Activated CD8-positive, alpha-beta T cell treated with anti-CD3 and anti-CD28 coated beads, Interleukin-2, amount 10 ng/mL, durations not matched to agents 7 days and 5 days (primary cell): ENCODE results near the gene PARD3. TPM values are rescaled to one million over a fixed set of nuclear protein-coding genes. Genes with fewer than 3 reads are reported as not detected.
"Not testable (repeated sequence)": the region's sequence is repeated elsewhere in the genome, so short reads cannot be mapped to it uniquely, and the experiment has no call there.

Experiments used
- ATAC-seq: fragments of 150-1000 bp; cut with Tn5 transposase; one replicate; pipeline ENCODE4 v1.10.0; 2021; ENCODE audit warnings: moderate library complexity
- CTCF ChIA-PET: fragments of 350-600 bp; sonication (Branson Sonifier 250); formaldehyde crosslinking; loops from one replicate; lab custom pipeline; 2021; ENCODE audit warnings: antibody characterized with exemption; lab: Charles Lee
- POLR2A ChIA-PET: fragments of 350-600 bp; sonication (Branson Sonifier 250); formaldehyde crosslinking; loops from one replicate; lab custom pipeline; 2021; ENCODE audit warnings: antibody characterized with exemption; lab: Charles Lee
- DNase-seq: peaks from one replicate; pipeline ENCODE4 v3.0.0-alpha.2; 2020
- H3K27ac Mint-ChIP-seq: one replicate; pipeline ENCODE4 v1.8.0; 2021; ENCODE audit warnings: mild to moderate bottlenecking, mixed read lengths
- H3K27me3 Mint-ChIP-seq: one replicate; pipeline ENCODE4 v1.8.0; 2021; ENCODE audit warnings: low read depth, mixed read lengths
- H3K36me3 Mint-ChIP-seq: one replicate; pipeline ENCODE4 v1.8.0; 2021; ENCODE audit warnings: low read depth, mixed read lengths
- H3K4me1 Mint-ChIP-seq: one replicate; pipeline ENCODE4 v1.8.0; 2021; ENCODE audit warnings: low read depth, mixed read lengths
- H3K4me3 Mint-ChIP-seq: one replicate; pipeline ENCODE4 v1.8.0; 2021; ENCODE audit warnings: mild to moderate bottlenecking, mixed read lengths
- H3K9me3 Mint-ChIP-seq: one replicate; pipeline ENCODE4 v1.8.0; 2022; ENCODE audit warnings: mixed read lengths; ENCODE audit not compliant: insufficient read depth
- total RNA-seq, 2 experiments: library from RNA; stranded (reverse); gene quantifications; one replicate each; pipeline ENCODE4 v1.2.3, GENCODE V29; 2021

PARD3 gene
- total RNA-seq, 2 experiments from 2014 or later = 0.63 to 0.68 TPM

DNA sequence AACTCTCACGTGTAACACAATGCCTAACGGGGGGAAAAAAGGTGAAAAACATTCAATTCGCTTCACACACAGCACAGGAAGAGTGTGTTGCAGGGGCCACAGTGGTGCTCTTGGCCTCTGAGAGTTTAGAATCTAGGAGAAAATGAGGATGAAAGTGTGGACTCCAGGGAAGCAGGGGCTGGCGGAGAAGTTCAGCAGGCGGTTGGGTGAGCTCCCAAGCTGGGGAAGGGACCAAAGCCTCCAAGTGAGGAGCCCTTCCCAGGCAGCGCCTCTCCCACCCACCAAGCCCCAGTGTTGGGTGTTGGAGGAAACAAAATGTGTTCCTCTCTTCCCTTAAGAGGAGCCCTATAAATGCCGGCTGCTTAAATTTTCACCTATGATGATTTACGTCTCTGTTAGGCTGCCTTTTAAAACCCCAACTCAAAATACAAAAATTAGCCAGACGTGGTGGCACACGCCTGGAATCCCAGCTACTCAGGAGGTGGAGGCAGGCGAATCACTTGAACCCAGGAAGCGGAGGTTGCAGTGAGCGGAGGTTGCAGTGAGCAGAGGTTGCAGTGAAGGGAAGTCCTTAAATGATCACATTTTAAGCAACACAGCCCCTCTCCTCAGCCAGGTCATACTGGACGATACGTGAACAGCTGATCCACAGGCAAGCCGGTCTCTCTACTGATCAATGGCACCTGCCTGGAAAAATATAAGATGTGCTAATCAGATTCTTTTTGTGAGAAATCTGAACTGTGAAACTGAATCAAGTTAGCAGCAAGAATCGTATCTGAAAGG, 735.2 kb downstream of the PARD3 start:
- Mint-ChIP-seq H3K9me3 (peaks cover 3% of the 10 kb centered on the region), H3K27ac (no peak overlapping the region), H3K27me3 (no peaks in the 10 kb centered on the region), H3K4me3 (no peak overlapping the region), H3K4me1 (no peaks in the 10 kb centered on the region), H3K36me3 (no peaks in the 10 kb centered on the region)
- DNase-seq = no peak
- ChIA-PET POLR2A (no interaction called here), CTCF (no interaction called here)
- ATAC-seq = no peak

DNA sequence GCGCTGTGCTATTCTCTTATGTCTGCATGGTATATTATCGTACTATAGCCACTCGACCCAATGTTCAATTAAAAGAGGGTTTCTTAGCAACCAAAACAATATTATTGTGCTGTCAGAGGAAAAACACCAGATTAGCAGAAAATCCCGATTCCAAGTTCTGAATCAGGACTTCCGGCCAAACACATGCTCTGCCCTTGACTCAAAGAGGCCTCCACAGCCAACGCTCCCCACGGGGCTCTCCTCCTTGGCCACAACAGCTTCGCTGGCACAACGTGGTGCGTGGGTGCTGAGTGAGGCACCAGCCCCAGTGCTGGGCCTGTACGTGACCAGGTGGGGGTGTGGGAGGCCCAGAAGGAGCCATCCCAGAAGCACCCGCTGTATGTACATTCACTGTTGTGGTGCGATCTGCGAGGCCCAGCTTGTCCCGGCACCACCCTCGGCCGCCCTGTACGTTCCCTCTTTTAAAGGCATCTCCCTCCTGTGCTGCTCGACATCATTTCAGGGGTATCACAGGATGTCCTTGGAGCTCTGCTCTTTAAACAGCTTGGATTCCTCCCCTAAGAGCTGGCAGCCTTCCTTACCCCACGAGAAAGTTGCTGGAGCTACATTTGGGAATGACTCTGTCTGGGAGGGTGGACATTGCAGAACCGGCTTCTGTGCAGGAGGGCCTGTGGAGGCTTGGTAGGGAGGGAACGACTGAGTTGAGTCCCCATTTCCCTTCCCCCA, 736.2 kb downstream of the PARD3 start:
- no peak for DNase-seq
- Mint-ChIP-seq H3K27ac (no peak overlapping the region), H3K9me3 (peaks cover 3% of the 10 kb centered on the region), H3K4me1 (no peaks in the 10 kb centered on the region), H3K27me3 (no peaks in the 10 kb centered on the region), H3K36me3 (no peaks in the 10 kb centered on the region), H3K4me3 (no peak overlapping the region)
- no peak for ATAC-seq
- ChIA-PET CTCF (no interaction called here), POLR2A (no interaction called here)

DNA sequence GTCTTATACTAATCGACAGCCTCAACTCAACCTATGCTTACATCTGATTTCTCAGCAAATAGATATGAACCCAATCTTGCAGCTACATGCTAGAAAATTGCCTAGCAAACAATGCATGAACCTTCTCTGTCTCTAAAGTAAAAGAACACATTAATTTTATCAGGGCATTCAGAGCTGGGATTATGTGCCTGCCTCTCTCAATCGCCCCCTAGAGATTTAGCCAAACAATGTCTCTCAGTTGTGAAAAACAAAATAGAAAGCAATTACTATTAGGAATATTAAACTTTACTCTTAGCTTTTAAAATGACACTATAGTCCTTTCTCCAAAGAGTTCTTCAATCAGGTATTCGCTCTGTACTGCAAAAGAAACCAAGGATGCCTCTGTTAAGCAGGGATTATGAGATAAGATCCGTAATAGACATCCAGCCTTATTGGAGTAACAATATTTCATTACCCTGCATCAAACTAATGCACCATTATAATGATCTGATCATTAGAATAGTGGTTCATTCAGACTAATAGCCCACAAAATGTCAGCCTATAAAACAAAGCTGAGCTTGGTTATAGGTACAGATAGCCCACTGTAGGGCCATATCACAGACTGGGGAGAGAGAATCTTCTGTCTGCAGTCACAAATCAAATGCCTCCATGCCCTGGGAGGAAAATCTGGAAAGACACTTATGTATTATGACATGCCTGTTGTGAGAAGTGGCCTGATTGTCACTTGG, 736.9 kb downstream of the PARD3 start:
- Mint-ChIP-seq H3K4me1 (no peaks in the 10 kb centered on the region), H3K27ac (no peak overlapping the region), H3K4me3 (no peak overlapping the region), H3K9me3 (peaks cover 3% of the 10 kb centered on the region), H3K36me3 (no peaks in the 10 kb centered on the region), H3K27me3 (no peaks in the 10 kb centered on the region)
- POLR2A ChIA-PET = no interaction called here
- CTCF ChIA-PET = no interaction called here
- DNase-seq = no peak
- ATAC-seq = no peak

DNA sequence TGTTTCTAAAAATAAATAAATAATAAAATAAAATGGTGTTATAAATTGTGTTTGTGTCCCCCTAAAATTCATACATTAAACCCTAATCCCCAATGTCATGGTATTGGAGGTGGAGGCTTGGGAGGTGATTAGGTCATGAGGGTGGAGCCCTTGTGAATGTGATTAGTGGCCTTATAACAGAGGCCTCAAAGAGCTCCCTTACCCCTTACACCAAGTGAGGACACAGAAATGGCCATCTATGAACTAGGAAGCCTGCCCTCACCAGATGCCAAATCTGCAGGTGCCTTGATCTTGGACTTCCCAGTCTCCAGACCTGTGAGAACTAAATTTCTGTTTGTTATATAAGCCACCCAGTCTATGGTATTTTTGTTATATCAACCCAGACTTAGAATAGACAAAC, 738.7 kb downstream of the PARD3 start:
- no peaks in the 10 kb centered on the region for H3K27me3 Mint-ChIP-seq
- ATAC-seq = no peak

DNA sequence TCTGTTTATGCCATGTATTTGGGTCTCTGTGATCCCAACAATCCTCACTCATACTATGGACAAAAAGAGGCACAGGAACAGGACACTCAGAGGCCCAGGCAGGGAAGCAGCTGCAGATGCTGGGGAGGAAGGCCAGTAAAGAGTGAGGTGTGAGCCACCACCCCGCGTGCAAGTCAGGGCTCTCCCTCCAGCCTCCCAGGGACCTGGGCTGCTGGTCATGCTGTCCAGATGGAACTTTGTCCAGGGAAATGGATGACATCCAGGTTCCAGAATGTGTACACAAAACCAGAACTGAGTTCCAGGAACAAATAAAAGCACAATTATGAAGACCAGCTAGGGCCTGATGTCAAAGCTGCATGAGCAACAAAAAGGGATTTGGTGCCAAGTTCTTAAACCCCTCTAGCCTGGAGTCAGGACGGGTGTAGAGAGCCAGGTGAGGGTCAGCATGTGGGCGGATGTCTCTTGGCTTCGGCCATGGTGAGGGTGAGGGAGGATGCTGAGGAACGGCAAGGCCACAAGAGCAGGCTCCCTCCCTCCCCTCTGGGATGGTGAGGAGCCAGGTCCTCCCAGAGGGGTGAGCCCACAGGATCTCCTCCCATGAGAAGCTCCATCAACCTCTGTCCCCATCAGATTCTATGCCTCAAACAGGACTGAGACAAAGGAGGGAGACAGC, 739.7 kb downstream of the PARD3 start:
- ChIA-PET CTCF (no interaction called here), POLR2A (no interaction called here)
- no peaks in the 10 kb centered on the region for H3K27me3 Mint-ChIP-seq
- H3K9me3 Mint-ChIP-seq = no peaks in the 10 kb centered on the region
- no peaks in the 10 kb centered on the region for H3K36me3 Mint-ChIP-seq
- ATAC-seq (no peak), DNase-seq (no peak)
- H3K4me1 Mint-ChIP-seq = no peaks in the 10 kb centered on the region
- H3K27ac Mint-ChIP-seq = no peak overlapping the region
- H3K4me3 Mint-ChIP-seq = no peak overlapping the region

More for the DNA sequence above, 738.7 kb downstream of the PARD3 start:
- Mint-ChIP-seq H3K27ac (no peak overlapping the region), H3K36me3 (no peaks in the 10 kb centered on the region), H3K9me3 (peaks cover under 1% of the 10 kb centered on the region), H3K4me1 (no peaks in the 10 kb centered on the region), H3K4me3 (no peak overlapping the region)
- POLR2A ChIA-PET = no interaction called here
- CTCF ChIA-PET = no interaction called here
- no peak for DNase-seq

- POLR2A ChIA-PET = no interaction called here
- Mint-ChIP-seq H3K27ac (no peak overlapping the region), H3K9me3 (no peaks in the 10 kb centered on the region), H3K4me3 (no peak overlapping the region), H3K27me3 (no peaks in the 10 kb centered on the region), H3K4me1 (no peaks in the 10 kb centered on the region), H3K36me3 (no peaks in the 10 kb centered on the region)
- CTCF ChIA-PET = no interaction called here
- DNase-seq = no peak
- ATAC-seq = no peak
Measured at GRCh38 chr10:34074051-34074450, 741.0 kb downstream of the PARD3 start.

- CTCF ChIA-PET = not testable (repeated sequence)
Measured at GRCh38 chr10:34067741-34068140, 747.4 kb downstream of the PARD3 start.

GRCh38 chr10:34063592-34063991, 751.5 kb downstream of the PARD3 start:
- Mint-ChIP-seq H3K9me3 (peaks cover 9% of the 10 kb centered on the region), H3K4me3 (no peak overlapping the region), H3K27me3 (no peaks in the 10 kb centered on the region), H3K4me1 (no peaks in the 10 kb centered on the region), H3K27ac (no peak overlapping the region), H3K36me3 (no peaks in the 10 kb centered on the region)
- CTCF ChIA-PET = no interaction called here
- ATAC-seq (no peak), DNase-seq (no peak)
- POLR2A ChIA-PET = no interaction called here

More at GRCh38 chr10:34067741-34068140, 747.4 kb downstream of the PARD3 start:
- H3K27ac Mint-ChIP-seq, POLR2A ChIA-PET, H3K4me1 Mint-ChIP-seq, DNase-seq, H3K27me3 Mint-ChIP-seq, H3K36me3 Mint-ChIP-seq, ATAC-seq, H3K4me3 Mint-ChIP-seq, H3K9me3 Mint-ChIP-seq: not testable (repeated sequence)

GRCh38 chr10:34061841-34062240, 753.3 kb downstream of the PARD3 start:
- Mint-ChIP-seq H3K36me3 (no peaks in the 10 kb centered on the region), H3K27me3 (no peaks in the 10 kb centered on the region), H3K9me3 (peaks cover 9% of the 10 kb centered on the region), H3K27ac (no peak overlapping the region), H3K4me3 (no peak overlapping the region), H3K4me1 (no peaks in the 10 kb centered on the region)
- ChIA-PET CTCF (no interaction called here), POLR2A (no interaction called here)
- ATAC-seq = no peak
- no peak for DNase-seq
